Bone marrow (tissue), 2 donors: ENCODE measurements around the gene BOD1L2.

Experiments
- DNase-seq, 2 donors: peaks; one replicate each; lab custom pipeline; 2025; lab: John Stamatoyannopoulos, UW

The BOD1L2 gene

DNA sequence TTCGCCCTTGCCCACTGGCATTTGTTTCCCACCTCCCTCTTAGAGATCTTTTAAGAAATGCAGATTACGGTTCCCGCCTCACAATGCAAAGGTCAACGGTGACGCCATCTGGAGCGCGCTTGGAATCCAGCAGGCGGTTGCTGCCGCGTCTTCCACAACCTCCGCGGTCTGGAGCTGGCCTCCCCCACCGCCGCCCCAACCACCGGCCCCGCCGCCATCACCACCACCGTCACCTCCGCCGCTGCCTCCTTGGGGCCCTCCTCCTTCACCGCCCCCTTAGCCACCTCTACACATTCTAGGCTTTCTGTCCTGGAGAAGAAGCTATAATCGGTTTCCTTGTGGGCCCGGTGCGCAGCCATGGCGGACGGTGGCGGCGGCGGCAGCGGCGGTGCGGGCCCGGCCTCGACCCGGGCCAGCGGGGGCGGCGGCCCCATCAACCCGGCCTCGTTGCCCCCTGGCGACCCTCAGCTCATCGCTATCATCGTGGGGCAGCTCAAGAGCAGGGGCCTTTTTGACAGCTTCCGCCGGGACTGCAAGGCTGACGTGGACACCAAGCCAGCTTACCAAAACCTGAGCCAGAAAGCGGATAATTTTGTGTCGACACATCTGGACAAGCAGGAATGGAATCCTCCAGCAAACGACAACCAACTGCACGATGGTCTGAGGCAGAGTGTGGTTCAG, at the start of gene BOD1L2:
BOD1L2 (plus strand) TSS at position 132 of the 681 bp plus-strand sequence; CDS start at position 358, 226 bp downstream.
- no peak for DNase-seq

- DNase-seq = no peak
Observed at GRCh38 chr18:57107140-57107832, 39.6 kb upstream of the BOD1L2 start.

- no peak for DNase-seq
Observed at GRCh38 chr18:57110290-57110689, 36.6 kb upstream of the BOD1L2 start.

DNA sequence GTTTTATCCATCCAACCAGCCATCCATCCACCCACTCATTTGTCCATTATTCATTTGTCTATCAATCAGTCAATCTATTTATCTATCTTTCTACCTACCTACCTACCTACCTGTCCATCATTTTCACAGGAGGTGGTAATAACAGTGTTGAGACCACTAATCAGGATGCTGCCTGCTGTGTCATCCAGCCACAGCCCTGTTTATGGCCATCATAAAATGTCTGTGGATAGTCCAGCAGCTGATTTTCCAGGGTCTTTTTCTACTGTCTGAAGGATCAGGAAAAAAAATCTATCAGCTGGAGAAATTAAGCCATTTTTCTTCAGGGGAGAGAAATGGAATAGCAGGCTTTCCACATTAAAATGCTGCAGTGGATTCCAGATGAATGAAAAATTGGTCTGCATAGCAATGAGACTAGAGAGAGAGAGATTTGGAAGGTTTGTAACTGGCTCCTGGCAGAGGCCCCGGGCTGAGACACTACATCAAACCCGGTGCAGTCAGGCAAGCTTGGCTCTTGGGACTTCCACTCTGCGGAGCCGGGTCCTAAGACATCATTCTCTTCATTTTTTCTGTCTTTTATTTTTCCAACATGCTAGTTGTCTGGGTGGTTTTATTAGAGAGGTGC, 33.0 kb upstream of the BOD1L2 start:
- no peak for DNase-seq

GRCh38 chr18:57116598-57117132, 30.2 kb upstream of the BOD1L2 start:
- no peak for DNase-seq

DNA sequence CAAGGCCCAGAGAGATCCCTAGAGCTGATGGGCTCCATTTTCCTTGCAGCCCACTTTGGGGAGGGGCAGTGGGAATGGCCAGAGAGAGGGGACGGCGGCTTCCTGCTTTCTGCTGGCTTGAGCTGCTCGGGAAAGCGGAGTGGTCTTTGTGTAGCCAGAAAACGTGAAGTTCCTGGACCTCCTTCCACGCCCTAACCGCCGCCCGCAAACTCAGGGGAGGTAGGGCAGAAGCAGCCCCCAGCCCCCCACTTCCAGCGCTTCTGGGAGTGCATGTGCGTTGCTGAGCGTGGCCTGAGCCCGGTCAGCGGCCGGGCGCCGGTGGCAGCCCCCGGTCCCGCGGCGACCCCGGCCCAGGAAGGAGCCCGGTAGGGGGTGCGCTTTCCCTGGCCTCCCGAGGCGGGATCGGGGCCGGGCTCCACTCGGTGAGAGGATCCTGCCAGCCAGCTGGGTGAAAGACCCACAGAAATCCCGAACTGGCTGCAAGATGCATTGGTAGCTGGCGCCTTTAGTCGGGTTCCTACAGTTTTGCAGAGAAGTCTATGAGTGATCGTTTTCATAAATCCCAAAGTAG, 25.3 kb upstream of the BOD1L2 start:
- DNase-seq = no peak

GRCh38 chr18:57122936-57123510, 23.9 kb upstream of the BOD1L2 start:
- no peak for DNase-seq

DNA sequence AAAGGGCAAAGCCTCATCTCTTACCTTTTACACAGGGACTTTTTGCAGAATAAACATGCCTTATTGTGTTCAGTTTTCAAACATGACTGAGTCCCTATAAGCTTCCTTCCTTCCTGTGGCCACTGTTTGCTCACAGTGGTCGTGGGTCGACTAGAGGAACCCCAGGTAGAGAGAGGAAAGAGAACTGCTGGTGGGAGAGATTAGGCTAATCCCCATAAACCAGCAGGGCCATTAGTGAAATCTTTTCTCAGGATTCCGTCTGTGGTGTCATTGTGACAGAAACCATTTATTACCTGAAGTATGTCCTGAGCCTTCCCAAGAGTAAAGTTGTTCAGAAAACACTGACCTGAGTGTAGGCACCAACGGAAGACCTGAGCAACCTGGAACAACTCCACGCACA, 21.3 kb upstream of the BOD1L2 start:
- no peak for DNase-seq

DNA sequence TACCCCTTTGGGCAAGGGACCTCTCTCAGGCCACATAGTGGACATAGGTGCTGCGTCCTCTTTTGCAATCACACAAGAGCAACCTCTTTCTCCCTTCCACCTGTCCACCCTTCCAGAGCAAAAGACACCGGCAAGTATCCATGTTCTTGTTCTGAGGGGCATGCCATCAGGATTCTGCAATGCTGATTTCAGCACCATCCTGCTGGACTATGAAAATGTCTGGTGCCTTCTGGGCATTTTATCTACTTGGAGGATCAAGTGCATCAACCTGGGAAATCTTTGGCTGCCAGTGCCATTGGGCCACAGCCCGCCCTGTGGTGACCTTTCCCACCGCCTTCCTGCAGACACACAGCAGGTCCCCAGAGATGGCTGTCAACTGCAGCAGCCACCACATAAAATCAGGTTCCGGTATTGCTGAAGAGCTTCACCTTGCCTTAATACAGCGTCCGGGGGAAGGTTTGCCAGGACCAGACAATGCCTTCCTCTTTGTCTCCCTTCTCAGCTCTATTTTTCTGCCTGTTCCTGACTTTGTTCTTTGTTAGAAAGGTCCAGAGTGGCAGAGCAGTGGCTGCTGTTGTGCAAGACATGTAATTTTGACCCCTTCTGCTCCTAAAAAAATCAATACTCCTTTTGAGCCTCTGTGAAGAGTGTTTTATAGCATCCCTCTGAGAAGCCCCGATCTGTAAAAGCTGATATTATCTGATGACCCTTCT, 18.5 kb upstream of the BOD1L2 start:
- no peak for DNase-seq

DNA sequence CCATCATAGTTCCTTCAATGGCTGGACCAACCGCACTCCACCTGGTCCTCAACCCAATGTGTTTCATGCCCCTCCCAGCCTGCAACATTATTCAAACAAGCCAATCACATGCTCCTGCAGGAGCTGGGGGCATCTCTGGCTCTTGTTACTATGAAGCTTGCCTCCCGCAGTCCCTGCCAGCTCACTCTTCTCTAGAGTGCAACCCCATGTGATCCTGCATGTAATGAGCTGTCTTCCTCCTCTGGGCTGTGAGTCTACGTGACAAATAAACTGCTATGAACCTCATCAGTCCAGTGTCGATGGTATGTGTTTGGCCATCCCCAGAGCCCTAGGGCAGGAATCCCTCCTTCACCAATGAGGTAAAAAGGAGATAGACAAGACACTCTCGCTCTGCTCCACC, 15.8 kb upstream of the BOD1L2 start:
- no peak for DNase-seq

GRCh38 chr18:57131782-57132181, 15.1 kb upstream of the BOD1L2 start:
- DNase-seq = no peak

GRCh38 chr18:57134618-57135135, 12.2 kb upstream of the BOD1L2 start:
- no peak for DNase-seq

GRCh38 chr18:57135699-57136098, 11.2 kb upstream of the BOD1L2 start:
- DNase-seq = no peak

GRCh38 chr18:57137847-57138246, 9.0 kb upstream of the BOD1L2 start:
- DNase-seq = no peak

- no peak for DNase-seq
Observed at GRCh38 chr18:57141208-57142129, 5.4 kb upstream of the BOD1L2 start.

GRCh38 chr18:57142324-57142723, 4.6 kb upstream of the BOD1L2 start:
- DNase-seq = no peak

- no peak for DNase-seq
Observed at GRCh38 chr18:57143265-57143664, 3.6 kb upstream of the BOD1L2 start.

- DNase-seq = no peak
Observed at GRCh38 chr18:57148263-57148662, 1.4 kb downstream of the BOD1L2 start.

DNA sequence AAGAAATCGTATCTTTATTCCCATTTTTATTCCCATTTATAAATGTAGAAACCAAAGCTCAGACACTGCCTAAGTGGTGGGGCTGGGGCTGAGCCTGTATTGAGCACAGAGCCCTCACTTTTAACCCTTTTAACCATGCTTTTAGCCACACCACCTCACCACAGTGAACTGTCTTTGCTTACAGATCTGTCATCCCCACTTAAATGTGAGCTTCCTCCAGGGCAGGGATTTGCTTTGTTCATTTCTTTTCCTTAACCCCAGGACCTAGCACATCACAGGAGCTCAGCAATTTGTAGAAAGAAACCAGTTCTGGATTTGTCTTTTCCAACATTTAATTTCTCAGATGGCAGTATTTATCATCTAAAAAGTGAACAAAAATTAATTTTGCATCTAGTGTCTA, 2.2 kb downstream of the BOD1L2 start:
- DNase-seq = no peak

- DNase-seq = no peak
Observed at GRCh38 chr18:57149531-57149930, 2.6 kb downstream of the BOD1L2 start.
